22Rv1 (cell line): ENCODE results near the gene USP27X.

ENCODE experiments used
- ZFX ChIP-seq: fragments of 450-650 bp; IDR thresholded peaks from 2 replicates; pipeline ENCODE4 v1.6.1; 2017; ENCODE audit warnings: antibody characterized with exemption, borderline replicate concordance
- TF ChIP-seq, protein P1 (sequence below): fragments of 450-650 bp; IDR thresholded peaks from 2 replicates; pipeline ENCODE4 v1.5.1; 2017; ENCODE audit warnings: mild to moderate bottlenecking

DNA sequence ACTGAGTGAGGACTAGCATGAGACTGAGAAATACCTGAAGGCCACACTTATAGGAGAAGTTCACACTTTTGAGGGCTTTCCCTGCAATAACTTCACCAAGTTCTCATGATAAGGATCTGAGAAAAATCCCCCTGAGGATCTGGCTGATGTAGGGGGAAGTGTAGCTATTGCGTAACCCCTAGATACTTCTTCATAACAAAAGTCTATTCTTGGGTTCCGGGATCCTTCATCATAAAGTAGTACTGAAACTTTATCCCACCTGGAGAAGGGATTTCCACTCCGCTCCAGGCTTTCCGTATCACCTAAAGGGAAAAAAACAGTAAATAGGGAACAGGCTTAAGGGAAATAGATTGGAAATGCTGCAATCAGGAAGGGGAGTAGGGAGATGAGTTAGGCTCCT lies 13.3 kb downstream of the USP27X start:
- TF ChIP-seq, protein P1, sequence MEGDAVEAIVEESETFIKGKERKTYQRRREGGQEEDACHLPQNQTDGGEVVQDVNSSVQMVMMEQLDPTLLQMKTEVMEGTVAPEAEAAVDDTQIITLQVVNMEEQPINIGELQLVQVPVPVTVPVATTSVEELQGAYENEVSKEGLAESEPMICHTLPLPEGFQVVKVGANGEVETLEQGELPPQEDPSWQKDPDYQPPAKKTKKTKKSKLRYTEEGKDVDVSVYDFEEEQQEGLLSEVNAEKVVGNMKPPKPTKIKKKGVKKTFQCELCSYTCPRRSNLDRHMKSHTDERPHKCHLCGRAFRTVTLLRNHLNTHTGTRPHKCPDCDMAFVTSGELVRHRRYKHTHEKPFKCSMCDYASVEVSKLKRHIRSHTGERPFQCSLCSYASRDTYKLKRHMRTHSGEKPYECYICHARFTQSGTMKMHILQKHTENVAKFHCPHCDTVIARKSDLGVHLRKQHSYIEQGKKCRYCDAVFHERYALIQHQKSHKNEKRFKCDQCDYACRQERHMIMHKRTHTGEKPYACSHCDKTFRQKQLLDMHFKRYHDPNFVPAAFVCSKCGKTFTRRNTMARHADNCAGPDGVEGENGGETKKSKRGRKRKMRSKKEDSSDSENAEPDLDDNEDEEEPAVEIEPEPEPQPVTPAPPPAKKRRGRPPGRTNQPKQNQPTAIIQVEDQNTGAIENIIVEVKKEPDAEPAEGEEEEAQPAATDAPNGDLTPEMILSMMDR = no peak
- no peak for TF ChIP-seq ZFX
